Astrocyte (in vitro differentiated cells and primary cell): ENCODE data around the gene SGCE. TPM values are rescaled to one million over a fixed set of nuclear protein-coding genes. Genes with fewer than 3 reads are reported as not detected.

Source experiments
- DNase-seq: peaks from one replicate; pipeline ENCODE4 v3.0.0-alpha.2; 2010; ENCODE audit warnings: low read depth
- FAIRE-seq: peaks from 2 replicates; lab custom pipeline; 2011; peaks lifted over from hg19 to GRCh38; lab: Jason Lieb, UNC
- H2AFZ ChIP-seq: 2 replicates; pipeline ENCODE4 v1.6.0; 2012; ENCODE audit warnings: low read depth, low read length, inconsistent platforms
- H3K27ac ChIP-seq: 2 replicates; pipeline ENCODE4 v1.5.1; 2011; ENCODE audit warnings: low read depth, low read length, inconsistent platforms
- H3K27me3 ChIP-seq: 2 replicates; pipeline ENCODE4 v1.6.0; 2011; ENCODE audit warnings: low read length, inconsistent platforms; ENCODE audit not compliant: insufficient read depth
- H3K36me3 ChIP-seq: 2 replicates; pipeline ENCODE4 v1.5.1; 2011; ENCODE audit warnings: low read length, inconsistent platforms; ENCODE audit not compliant: insufficient read depth
- H3K4me1 ChIP-seq: 2 replicates; pipeline ENCODE4 v1.5.1; 2011; ENCODE audit warnings: low read length, inconsistent platforms; ENCODE audit not compliant: insufficient read depth
- H3K4me2 ChIP-seq: 2 replicates; pipeline ENCODE4 v1.6.0; 2012; ENCODE audit warnings: low read length, inconsistent platforms
- H3K4me3 ChIP-seq: 2 replicates; pipeline ENCODE4 v1.5.1; 2011; ENCODE audit warnings: low read depth, mild to moderate bottlenecking, low read length, inconsistent platforms; ENCODE audit not compliant: insufficient read depth
- H3K79me2 ChIP-seq: 2 replicates; pipeline ENCODE4 v1.6.0; 2012; ENCODE audit warnings: mild to moderate bottlenecking, low read length, inconsistent platforms; ENCODE audit not compliant: insufficient read depth
- H3K9ac ChIP-seq: 2 replicates; pipeline ENCODE4 v1.6.0; 2012; ENCODE audit warnings: mild to moderate bottlenecking, low read length, inconsistent platforms
- H3K9me3 ChIP-seq: 2 replicates; pipeline ENCODE4 v1.5.1; 2012; ENCODE audit warnings: low read depth, mild to moderate bottlenecking, low read length, inconsistent platforms; ENCODE audit not compliant: insufficient read depth
- H4K20me1 ChIP-seq: 2 replicates; pipeline ENCODE4 v1.6.0; 2012; ENCODE audit warnings: low read length, inconsistent platforms; ENCODE audit not compliant: insufficient read depth
- H3K27ac Mint-ChIP-seq: one replicate; pipeline ENCODE4 v1.8.0; 2021; ENCODE audit warnings: mild to moderate bottlenecking, mixed read lengths; ENCODE audit not compliant: unreplicated experiment
- H3K27me3 Mint-ChIP-seq: one replicate; pipeline ENCODE4 v1.8.0; 2021; ENCODE audit warnings: low read depth, mixed read lengths; ENCODE audit not compliant: unreplicated experiment
- H3K36me3 Mint-ChIP-seq: one replicate; pipeline ENCODE4 v1.8.0; 2021; ENCODE audit warnings: low read depth, mixed read lengths; ENCODE audit not compliant: unreplicated experiment
- H3K4me1 Mint-ChIP-seq: one replicate; pipeline ENCODE4 v1.8.0; 2021; ENCODE audit warnings: low read depth, mixed read lengths; ENCODE audit not compliant: unreplicated experiment
- H3K4me3 Mint-ChIP-seq: one replicate; pipeline ENCODE4 v1.8.0; 2021; ENCODE audit warnings: mild to moderate bottlenecking, moderate library complexity, mixed read lengths; ENCODE audit not compliant: unreplicated experiment
- H3K9me3 Mint-ChIP-seq: one replicate; pipeline ENCODE4 v1.8.0; 2021; ENCODE audit warnings: mild to moderate bottlenecking, mixed read lengths; ENCODE audit not compliant: unreplicated experiment
- EZH2 ChIP-seq: IDR thresholded peaks from 2 replicates; pipeline ENCODE4 v1.6.1; 2012; ENCODE audit warnings: mild to moderate bottlenecking, low read length, inconsistent platforms; ENCODE audit not compliant: insufficient read depth
- total RNA-seq: library from RNA; stranded (reverse); gene quantifications from 2 replicates; pipeline ENCODE4 v1.2.1, GENCODE V29; 2021
- TF ChIP-seq, protein P1 (sequence below): IDR thresholded peaks from 2 replicates; pipeline ENCODE4 v1.5.1; 2011; ENCODE audit warnings: low read depth, mild to moderate bottlenecking, inconsistent platforms, low read length, moderate library complexity; ENCODE audit not compliant: insufficient read depth

The SGCE gene
- total RNA-seq, 1 donor from 2014 or later = 33.4 TPM

DNA sequence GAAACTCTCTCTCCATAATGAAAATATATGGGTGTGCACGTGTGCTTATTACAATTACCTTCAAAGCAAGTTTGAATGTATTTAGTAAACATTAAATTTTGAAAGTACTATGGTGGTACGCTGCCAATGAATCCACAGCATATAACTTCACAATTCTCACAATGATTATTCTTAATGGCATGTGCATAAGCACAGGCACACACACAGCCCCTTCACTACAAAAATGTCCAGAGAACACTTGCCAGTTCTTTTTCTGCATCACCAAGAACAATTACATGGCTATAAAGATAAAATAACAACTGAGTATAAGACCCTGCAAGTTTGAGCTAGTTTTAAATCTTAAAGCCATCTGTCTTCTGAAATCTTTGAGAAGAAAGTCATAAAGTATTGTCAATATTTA is 22.2 kb downstream of the SGCE start:
- H3K9me3 ChIP-seq = no peaks in the 10 kb centered on the region
- H3K9ac ChIP-seq = no peak overlapping the region
- no peak for TF ChIP-seq EZH2
- TF ChIP-seq, protein P1, sequence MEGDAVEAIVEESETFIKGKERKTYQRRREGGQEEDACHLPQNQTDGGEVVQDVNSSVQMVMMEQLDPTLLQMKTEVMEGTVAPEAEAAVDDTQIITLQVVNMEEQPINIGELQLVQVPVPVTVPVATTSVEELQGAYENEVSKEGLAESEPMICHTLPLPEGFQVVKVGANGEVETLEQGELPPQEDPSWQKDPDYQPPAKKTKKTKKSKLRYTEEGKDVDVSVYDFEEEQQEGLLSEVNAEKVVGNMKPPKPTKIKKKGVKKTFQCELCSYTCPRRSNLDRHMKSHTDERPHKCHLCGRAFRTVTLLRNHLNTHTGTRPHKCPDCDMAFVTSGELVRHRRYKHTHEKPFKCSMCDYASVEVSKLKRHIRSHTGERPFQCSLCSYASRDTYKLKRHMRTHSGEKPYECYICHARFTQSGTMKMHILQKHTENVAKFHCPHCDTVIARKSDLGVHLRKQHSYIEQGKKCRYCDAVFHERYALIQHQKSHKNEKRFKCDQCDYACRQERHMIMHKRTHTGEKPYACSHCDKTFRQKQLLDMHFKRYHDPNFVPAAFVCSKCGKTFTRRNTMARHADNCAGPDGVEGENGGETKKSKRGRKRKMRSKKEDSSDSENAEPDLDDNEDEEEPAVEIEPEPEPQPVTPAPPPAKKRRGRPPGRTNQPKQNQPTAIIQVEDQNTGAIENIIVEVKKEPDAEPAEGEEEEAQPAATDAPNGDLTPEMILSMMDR = no peak
- peaks cover 17% of the 10 kb centered on the region for H3K4me1 ChIP-seq
- H4K20me1 ChIP-seq = no peaks in the 10 kb centered on the region
- peaks cover 29% of the 10 kb centered on the region for H3K4me1 Mint-ChIP-seq
- H3K4me3 Mint-ChIP-seq = no peak overlapping the region
- no peak for DNase-seq
- H3K27ac ChIP-seq = no peak overlapping the region
- no peak overlapping the region for H2AFZ ChIP-seq
- peaks cover 14% of the 10 kb centered on the region for H3K79me2 ChIP-seq
- peaks cover 3% of the 10 kb centered on the region for H3K36me3 Mint-ChIP-seq
- no peak overlapping the region for H3K4me3 ChIP-seq
- peak overlapping the region; percentile 77 for H3K4me2 ChIP-seq
- no peaks in the 10 kb centered on the region for H3K27me3 ChIP-seq
- no peak overlapping the region for H3K27ac Mint-ChIP-seq
- H3K9me3 Mint-ChIP-seq = no peaks in the 10 kb centered on the region
- H3K36me3 ChIP-seq = no peaks in the 10 kb centered on the region
- FAIRE-seq = no peak
- H3K27me3 Mint-ChIP-seq = no peaks in the 10 kb centered on the region

DNA sequence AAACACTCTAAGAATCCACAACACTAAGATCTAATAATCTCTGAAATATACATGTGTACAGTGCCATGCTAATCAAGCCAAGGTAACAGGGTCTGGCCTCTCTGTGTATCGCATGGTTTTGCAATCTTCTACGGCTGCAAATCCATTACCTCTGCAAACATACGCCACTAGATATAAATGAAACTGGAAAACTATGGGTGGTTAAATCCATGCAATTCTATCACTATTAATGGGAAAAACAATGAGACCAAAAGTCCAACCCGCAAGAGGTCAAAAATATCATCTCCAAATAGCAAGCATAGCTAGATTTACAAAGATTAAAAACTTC is 23.0 kb downstream of the SGCE start:
- H3K4me1 Mint-ChIP-seq = peaks cover 29% of the 10 kb centered on the region
- H3K27me3 Mint-ChIP-seq = no peaks in the 10 kb centered on the region
- H3K36me3 ChIP-seq = no peaks in the 10 kb centered on the region
- peaks cover 14% of the 10 kb centered on the region for H3K79me2 ChIP-seq
- peaks cover 17% of the 10 kb centered on the region for H3K4me1 ChIP-seq
- peak overlapping the region; percentile 51 for H3K9ac ChIP-seq
- H3K9me3 Mint-ChIP-seq = no peaks in the 10 kb centered on the region
- H2AFZ ChIP-seq = no peak overlapping the region
- TF ChIP-seq EZH2 = no peak
- TF ChIP-seq, protein P1 = no peak
- peak overlapping the region; percentile 77 for H3K4me2 ChIP-seq
- no peak for DNase-seq
- no peaks in the 10 kb centered on the region for H4K20me1 ChIP-seq
- peak overlapping the region; percentile 20 for H3K4me3 ChIP-seq
- H3K27ac ChIP-seq = peak overlapping the region; percentile 59
- FAIRE-seq = no peak
- H3K27ac Mint-ChIP-seq = peak overlapping the region; percentile 48
- H3K36me3 Mint-ChIP-seq = peaks cover under 1% of the 10 kb centered on the region
- no peaks in the 10 kb centered on the region for H3K9me3 ChIP-seq
- no peak overlapping the region for H3K4me3 Mint-ChIP-seq
- H3K27me3 ChIP-seq = no peaks in the 10 kb centered on the region

DNA sequence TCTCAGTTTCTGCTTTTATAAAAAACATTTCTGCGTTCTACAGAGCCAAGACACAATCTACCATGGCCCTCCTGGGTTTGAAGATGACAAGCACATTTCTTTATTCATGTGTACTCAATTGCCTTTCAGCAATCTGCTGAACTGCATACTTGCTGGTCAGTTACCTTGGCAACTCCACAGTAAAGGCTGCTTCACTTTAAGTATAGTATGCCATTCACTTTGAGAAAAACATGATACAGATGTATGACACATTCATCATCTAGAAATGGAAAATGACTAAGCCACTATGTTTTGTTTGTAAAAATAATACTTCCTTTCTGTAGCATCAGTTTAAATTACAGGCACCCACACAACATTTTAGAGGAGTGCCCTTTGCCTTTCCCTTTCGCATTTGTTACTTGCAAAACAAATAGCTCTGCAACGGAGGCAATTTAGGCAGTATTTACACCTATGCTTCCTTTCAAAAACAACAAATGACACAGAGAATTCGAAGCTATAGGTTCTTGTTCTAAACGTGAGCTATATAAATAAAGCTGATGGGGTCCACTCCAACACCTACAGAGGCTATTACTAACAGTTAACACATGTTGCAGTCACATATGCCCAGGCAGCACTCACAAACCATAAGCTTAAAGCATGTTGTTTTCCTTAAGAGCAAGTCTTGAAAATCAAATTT is 23.5 kb downstream of the SGCE start:
- DNase-seq = peak; percentile 91
- Mint-ChIP-seq H3K4me1 (peaks cover 29% of the 10 kb centered on the region), H3K27ac (peak overlapping the region; percentile 50), H3K36me3 (no peaks in the 10 kb centered on the region), H3K9me3 (no peaks in the 10 kb centered on the region), H3K27me3 (no peaks in the 10 kb centered on the region), H3K4me3 (no peak overlapping the region)
- no peaks in the 10 kb centered on the region for H3K27me3 ChIP-seq
- peak overlapping the region; percentile 59 for H3K27ac ChIP-seq
- H3K9ac ChIP-seq = peak overlapping the region; percentile 51
- no peaks in the 10 kb centered on the region for H3K36me3 ChIP-seq
- no peak overlapping the region for H2AFZ ChIP-seq
- peak overlapping the region; percentile 20 for H3K4me3 ChIP-seq
- peak overlapping the region; percentile 77 for H3K4me2 ChIP-seq
- peaks cover 17% of the 10 kb centered on the region for H3K4me1 ChIP-seq
- no peak for TF ChIP-seq EZH2
- TF ChIP-seq, protein P1 = no peak
- no peaks in the 10 kb centered on the region for H3K9me3 ChIP-seq
- no peaks in the 10 kb centered on the region for H4K20me1 ChIP-seq
- peak; percentile 66 for FAIRE-seq
- peaks cover 14% of the 10 kb centered on the region for H3K79me2 ChIP-seq
